Fibroblast of skin of left quadriceps (primary cell): ENCODE data around the gene ETS1.

Experiments used
- DNase-seq, 2 experiments: peaks; one replicate each; pipeline ENCODE4 v3.0.0-alpha.2; 2013; ENCODE audit warnings: low read depth in 2 of 2

The ETS1 gene

GRCh38 chr11:128519338-128519737, 68.0 kb downstream of the ETS1 start:
- DNase-seq, result no peak

- DNase-seq, result no peak
These were observed 68.7 kb downstream of the ETS1 start for GRCh38 chr11:128518493-128519207.

- DNase-seq, result no peak
These were observed 69.7 kb downstream of the ETS1 start for GRCh38 chr11:128517451-128518230.

GRCh38 chr11:128516886-128517285, 70.5 kb downstream of the ETS1 start:
- no peak for DNase-seq

- DNase-seq, result no peak
These were observed 71.3 kb downstream of the ETS1 start for GRCh38 chr11:128515826-128516778.

- no peak for DNase-seq
These were observed 72.3 kb downstream of the ETS1 start for GRCh38 chr11:128515086-128515485.

- DNase-seq, result no peak
These were observed 73.3 kb downstream of the ETS1 start for GRCh38 chr11:128513915-128514681.

GRCh38 chr11:128512474-128512996, 74.8 kb downstream of the ETS1 start:
- DNase-seq, result no peak

- DNase-seq, result no peak
These were observed 75.6 kb downstream of the ETS1 start for GRCh38 chr11:128511712-128512111.

- no peak for DNase-seq
These were observed 77.6 kb downstream of the ETS1 start for GRCh38 chr11:128509621-128510389.

GRCh38 chr11:128508770-128509510, 78.4 kb downstream of the ETS1 start:
- no peak for DNase-seq

GRCh38 chr11:128507936-128508335, 79.4 kb downstream of the ETS1 start:
- DNase-seq, result no peak

GRCh38 chr11:128506999-128507611, 80.3 kb downstream of the ETS1 start:
- peak; percentile 91 for DNase-seq

- no peak for DNase-seq
These were observed 81.0 kb downstream of the ETS1 start for GRCh38 chr11:128506356-128506755.

GRCh38 chr11:128505449-128506065, 81.8 kb downstream of the ETS1 start:
- no peak for DNase-seq

- no peak for DNase-seq
These were observed 82.9 kb downstream of the ETS1 start for GRCh38 chr11:128504486-128504885.

GRCh38 chr11:128503245-128503991, 83.9 kb downstream of the ETS1 start:
- DNase-seq, result peak; percentile 95

GRCh38 chr11:128502726-128503125, 84.6 kb downstream of the ETS1 start:
- peak; percentile 83 to 86 for DNase-seq
